SJSA1 (cell line): Measurements from ENCODE around the gene HNRNPDL. TPM values are rescaled to one million over a fixed set of nuclear protein-coding genes. Genes with fewer than 3 reads are reported as not detected.

Experiments
- total RNA-seq: library from RNA; depleted of rRNA; stranded (reverse); fragments of >200 nt; shearing (Covaris generic); gene quantifications from 2 replicates; pipeline ENCODE4 v1.2.3, GENCODE V29; 2014; rRNA removed

The HNRNPDL gene
- total RNA-seq, 1 experiment from 2014 or later, result 320 TPM

Other genes with a start within 250 kb of the HNRNPDL start
- gene HNRNPD, start 56.5 kb downstream of the HNRNPDL start, total RNA-seq, result 67.5 and 90.7 TPM in 2 replicates
- gene ENOPH1, start 128 bp upstream of the HNRNPDL start, total RNA-seq, result 78.4 and 87.5 TPM in 2 replicates
- gene TMEM150C, start 131.5 kb upstream of the HNRNPDL start, total RNA-seq, result 0.06 TPM in 1 of 2 replicates, not detected in the other